PFSK-1 (cell line): ENCODE results near the gene NAT8L.

Source experiments
- POLR2AphosphoS5 ChIP-seq: IDR thresholded peaks from 2 replicates; pipeline ENCODE4 v1.6.1; 2012; ENCODE audit warnings: low read depth, mild to moderate bottlenecking, control low read depth, low read length, moderate library complexity
- TF ChIP-seq, protein P1 (sequence below), 2 experiments: IDR thresholded peaks; 2 replicates each; pipeline versions ENCODE4 v1.6.1 to v1.8.0; 2011 to 2012; ENCODE audit warnings: low read depth in 2 of 2, low read length in 2 of 2, control low read depth in 1 of 2, inconsistent platforms in 1 of 2, mild to moderate bottlenecking in 1 of 2, moderate library complexity in 1 of 2; ENCODE audit not compliant: insufficient read depth in 1 of 2

DNA sequence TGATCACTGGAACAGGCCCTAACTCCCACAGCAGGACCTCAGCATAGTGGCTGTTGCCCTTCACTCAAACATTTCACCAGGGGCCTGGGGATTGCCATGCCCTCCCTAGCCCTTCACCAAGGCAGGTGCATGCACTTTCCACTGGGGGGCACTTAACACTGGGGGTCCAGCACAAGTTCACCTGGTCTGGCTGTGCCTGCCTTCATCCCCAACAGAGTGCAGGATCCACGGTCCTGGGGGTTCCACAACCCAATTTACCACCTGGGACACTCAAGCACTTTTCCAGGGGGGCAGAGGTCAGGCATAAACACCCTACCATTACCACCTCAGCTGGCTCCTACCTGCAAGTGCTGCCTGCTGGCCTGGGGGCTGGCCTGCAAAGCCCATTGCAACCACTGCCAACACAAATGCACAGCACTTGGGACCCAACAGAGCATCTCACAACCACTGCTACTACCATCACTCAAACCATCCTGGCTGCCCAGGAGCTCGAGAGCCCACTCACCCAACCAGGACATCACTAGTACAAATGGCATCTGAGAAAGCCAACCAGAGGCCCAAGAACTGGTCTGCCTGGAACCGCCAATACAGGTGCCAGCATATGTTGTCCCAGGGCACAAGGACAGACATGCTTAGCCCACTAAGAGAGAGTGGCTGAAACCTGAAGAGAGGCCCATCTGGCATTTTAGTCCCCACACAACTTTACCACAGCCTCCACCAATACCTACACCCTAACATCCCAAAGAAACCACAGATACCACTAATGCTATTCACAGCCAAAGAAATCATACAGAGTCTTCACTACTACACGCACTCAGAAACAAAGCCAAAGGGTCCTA is 43.1 kb downstream of the NAT8L start:
- TF ChIP-seq POLR2AphosphoS5, result no peak
- TF ChIP-seq, protein P1, sequence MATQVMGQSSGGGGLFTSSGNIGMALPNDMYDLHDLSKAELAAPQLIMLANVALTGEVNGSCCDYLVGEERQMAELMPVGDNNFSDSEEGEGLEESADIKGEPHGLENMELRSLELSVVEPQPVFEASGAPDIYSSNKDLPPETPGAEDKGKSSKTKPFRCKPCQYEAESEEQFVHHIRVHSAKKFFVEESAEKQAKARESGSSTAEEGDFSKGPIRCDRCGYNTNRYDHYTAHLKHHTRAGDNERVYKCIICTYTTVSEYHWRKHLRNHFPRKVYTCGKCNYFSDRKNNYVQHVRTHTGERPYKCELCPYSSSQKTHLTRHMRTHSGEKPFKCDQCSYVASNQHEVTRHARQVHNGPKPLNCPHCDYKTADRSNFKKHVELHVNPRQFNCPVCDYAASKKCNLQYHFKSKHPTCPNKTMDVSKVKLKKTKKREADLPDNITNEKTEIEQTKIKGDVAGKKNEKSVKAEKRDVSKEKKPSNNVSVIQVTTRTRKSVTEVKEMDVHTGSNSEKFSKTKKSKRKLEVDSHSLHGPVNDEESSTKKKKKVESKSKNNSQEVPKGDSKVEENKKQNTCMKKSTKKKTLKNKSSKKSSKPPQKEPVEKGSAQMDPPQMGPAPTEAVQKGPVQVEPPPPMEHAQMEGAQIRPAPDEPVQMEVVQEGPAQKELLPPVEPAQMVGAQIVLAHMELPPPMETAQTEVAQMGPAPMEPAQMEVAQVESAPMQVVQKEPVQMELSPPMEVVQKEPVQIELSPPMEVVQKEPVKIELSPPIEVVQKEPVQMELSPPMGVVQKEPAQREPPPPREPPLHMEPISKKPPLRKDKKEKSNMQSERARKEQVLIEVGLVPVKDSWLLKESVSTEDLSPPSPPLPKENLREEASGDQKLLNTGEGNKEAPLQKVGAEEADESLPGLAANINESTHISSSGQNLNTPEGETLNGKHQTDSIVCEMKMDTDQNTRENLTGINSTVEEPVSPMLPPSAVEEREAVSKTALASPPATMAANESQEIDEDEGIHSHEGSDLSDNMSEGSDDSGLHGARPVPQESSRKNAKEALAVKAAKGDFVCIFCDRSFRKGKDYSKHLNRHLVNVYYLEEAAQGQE (IDR thresholded peaks at IDR 0.05; ENCODE audit: insufficient read depth in 1 of 2, low read depth in 2 of 2, low read length in 2 of 2), result no peak
